ENCODE measurements around the gene ADAMTS16.

The ADAMTS16 gene

DNA sequence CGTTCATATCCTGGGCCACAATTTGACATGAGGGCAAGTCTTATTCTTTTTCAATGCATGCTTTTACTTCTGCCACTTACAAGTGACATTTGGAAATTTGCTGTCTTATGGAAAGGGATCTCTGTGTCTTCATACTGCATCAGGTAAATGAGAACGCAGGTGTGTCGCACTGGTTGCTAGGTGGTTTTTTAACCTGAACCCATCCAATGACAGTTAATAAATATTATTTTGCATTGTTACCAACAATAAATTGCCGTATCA lies 1.1 kb downstream of the ADAMTS16 start:
- no peak for DNase-seq (ENCODE audit: low read depth in 1 of 2, low spot score in 1 of 2)

DNA sequence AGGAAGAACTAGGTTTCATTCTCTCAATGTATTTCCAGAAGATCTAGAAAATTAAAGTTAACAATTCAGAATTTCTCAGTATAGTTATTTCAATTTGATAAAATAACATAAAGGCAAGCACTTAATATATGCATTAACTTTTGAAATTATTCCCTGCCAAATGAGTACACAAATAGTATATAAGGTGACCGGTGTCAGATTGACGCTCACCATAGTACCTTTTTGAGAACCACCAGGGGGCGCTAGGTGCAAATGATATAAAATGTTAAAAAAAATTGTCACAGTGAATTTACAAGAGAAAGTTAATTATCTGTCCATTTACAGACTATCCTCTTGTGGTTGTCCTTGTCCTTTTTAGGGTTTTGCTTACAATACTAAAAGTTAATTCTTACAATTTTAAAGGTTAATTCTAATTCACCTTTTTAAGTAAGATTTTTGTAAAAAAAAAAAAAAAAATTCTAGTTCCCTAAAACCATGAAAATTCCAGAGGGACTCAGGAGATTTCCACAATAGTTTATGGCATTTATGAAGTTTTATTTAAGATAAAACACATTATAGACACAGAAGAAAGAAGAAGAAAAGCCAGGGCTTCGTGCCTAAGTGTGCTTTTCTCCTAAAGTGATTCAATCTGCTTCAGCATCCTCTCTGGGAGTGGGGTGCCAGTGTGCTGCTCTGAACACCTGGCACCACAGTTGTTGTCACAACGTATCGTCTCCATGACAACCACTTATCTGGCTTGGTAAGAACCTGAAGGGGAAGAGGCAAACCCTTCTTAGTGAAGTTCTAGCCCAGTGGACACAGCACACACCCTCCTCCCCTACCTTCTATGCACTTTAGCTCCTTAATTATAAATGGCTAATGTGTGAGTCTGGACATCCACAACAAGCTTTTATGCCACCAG lies 1.7 kb downstream of the ADAMTS16 start:
- DNase-seq (ENCODE audit: low read depth in 1 of 2, low spot score in 1 of 2) = no peak

DNA sequence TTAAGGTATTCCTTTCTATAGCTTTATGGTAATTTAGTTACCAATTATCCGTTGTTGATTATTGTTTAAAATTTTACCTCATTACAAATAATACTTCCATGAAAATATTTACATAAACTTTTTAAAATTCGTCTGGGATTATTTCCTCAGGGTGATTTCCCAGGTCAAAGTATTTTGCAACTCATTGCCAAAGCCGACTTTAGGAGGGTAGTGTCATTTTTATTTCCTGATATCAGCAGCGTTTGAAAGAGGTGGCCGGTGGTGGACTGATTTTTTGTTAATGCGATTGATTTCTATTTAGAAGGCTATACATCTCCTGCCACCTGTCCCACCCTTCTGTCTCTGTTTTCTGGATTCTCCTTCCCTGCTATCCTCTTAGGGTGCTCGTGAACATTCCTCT lies 4.3 kb downstream of the ADAMTS16 start:
- DNase-seq (ENCODE audit: low read depth in 1 of 2, low spot score in 1 of 2) = no peak

DNA sequence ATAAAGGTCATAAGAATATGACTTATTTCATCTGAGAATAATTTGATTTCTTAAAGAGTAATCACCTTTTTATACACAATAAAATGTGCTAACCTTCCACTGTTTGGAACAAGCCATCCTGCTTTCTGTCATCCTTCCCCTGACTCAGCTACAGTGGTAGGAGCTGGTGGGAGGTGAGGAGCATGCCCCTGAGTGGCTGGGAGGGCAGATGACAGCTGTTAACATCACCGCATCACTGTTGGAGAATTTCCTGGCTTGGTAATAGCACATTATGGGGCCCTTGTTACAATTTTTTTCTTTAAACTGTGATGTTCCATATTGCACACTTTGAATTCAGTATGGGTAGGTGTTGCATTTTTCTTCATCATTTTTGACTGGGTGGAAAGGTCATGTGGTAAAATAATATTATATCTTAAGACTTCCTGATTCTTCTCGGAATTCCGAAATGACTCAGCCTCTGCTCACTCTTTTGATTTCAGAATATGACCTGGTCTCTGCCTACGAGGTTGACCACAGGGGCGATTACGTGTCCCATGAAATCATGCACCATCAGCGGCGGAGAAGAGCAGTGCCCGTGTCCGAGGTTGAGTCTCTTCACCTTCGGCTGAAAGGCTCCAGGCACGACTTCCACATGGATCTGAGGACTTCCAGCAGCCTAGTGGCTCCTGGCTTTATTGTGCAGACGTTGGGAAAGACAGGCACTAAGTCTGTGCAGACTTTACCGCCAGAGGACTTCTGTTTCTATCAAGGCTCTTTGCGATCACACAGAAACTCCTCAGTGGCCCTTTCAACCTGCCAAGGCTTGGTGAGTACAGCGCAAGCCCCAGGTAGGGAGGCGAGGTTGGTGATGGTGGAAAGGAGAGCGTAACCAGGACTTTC lies 5.8 kb downstream of the ADAMTS16 start:
- DNase-seq (ENCODE audit: low read depth in 1 of 2, low spot score in 1 of 2) = no peak

DNA sequence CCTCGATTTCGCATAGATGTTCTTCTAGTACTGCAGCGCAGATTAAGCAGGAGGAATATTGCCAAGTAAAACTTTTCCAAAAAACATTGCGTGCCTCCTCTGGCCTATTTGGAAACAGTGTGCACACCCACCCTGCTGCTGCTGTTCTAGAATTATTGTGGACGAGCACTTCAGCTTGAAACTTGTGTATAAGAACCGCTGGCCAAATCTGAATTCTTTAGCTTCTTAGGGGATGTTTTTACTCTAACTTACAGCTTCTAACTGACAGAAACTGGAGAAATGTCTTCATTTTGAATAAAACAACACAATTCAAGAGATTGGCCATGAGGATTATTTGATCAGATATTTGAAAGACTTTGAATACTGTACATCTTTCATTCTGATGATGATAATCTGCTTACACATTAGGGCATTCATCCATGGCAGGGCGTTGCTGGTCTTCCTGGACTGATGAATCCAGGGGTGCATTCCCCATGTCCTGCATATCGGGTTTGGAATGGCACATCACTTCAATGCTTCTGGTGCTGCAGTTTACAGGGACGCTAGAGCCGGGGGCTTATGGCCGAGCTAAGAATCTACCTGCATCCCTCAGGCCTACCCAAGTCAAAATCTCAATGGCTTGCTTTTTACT lies 6.5 kb downstream of the ADAMTS16 start:
- DNase-seq (ENCODE audit: low read depth in 1 of 2, low spot score in 1 of 2) = no peak

DNA sequence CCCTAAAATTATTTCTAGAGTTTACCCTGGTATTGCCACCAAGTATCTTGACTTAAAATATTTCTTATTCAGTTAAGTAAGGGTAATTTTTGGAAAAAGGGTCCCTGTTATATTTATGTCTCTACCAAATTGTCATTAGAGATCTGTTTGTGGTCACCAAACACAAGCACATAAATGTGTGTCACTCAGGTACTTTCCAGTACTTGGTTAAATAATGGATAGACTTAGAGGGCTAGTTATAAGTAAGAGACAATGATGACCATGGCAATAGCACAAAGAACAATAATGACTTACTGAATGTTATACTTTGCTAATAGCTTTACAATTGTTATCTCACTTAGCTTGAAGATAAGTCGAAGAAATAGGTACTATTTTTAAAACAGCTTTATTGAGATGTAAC lies 9.0 kb downstream of the ADAMTS16 start:
- no peak for DNase-seq (ENCODE audit: low read depth in 1 of 2, low spot score in 1 of 2)

DNA sequence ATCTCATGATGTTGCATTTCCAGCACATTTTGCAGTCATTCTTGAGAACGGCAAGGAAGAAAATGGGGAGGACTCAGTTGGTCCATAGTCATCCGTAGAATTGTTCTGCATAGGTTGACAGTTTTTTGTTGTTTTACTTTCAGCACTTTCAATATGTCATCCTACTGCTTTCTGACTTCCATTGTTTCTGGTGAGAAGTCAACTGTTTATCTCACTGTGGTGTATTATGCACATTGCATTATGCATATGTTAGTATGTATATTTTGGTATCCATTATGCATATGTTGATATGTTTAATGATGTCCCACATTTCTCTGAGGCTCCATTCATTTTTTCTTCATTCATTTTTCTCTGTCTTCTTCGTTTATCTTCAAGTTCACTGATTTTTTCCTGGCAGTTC lies 10.5 kb downstream of the ADAMTS16 start:
- DNase-seq (ENCODE audit: low read depth in 1 of 2, low spot score in 1 of 2) = no peak

DNA sequence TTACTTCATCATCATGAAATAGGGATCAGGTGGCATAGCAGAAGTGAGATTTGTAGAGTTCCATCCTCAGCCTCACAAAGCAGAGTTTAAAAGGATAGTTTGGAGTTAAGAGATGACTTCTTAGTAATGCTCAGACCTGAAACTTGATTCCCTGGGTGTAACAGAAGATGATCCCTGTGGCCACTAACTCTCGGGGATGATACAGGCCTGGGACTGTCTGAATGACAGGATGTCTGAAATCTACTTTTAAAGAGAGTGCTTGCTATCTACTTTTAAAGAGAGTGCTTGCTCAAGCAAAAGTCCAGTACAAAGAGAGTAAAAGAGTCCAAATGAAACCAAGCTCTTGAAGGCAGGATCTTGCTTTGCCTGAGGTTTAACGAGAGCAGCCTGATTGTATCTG lies 14.6 kb downstream of the ADAMTS16 start:
- no peak for DNase-seq (ENCODE audit: low read depth in 1 of 2, low spot score in 1 of 2)

DNA sequence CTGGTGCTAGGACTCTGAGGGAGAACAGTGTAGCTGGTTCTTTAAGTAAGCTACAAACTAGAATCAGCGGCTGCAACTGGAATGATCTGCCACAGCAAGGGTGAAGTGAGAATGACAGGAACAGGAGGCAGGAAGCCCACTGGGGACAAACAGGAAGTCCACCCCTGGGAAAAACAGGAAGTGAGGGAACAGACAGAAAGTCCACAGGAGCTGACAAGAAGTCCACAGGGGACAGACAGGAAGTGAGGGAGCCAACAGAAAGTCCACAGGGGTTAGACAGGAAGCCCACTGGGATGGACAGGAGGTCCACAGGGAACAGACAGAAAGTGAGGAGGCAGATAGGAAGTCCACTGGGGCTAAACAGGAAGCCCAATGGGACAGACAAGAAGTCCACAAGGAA lies 15.5 kb downstream of the ADAMTS16 start:
- DNase-seq (ENCODE audit: low read depth in 1 of 2, low spot score in 1 of 2) = no peak

DNA sequence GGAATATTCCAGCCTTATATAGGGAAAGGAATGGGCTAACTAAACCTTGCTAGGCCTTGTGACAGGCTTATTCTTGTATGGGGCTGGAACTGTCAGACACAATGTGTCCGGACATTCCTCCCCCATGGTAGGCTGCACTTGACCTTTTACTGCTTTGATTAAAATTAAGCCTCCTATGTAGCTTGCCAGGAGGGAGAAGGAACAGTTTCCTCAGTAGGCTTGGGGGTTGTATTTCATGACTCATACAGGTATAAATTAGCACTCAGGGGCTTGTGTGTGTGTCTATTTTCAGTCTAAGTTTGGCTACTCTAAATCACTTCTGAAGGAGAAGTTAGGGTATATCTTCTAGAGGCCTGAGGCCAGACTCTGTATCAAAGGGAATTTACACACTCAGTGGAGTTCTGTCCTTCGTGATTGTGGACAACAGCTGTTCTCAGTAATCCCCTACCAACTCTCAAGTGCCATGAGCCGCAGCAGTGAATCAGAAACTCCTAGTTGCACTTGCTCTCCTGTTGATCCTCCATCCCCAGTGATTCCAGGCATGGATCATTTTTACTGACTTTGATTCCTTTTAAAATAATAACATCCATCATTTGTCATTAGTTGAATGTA lies 16.4 kb downstream of the ADAMTS16 start:
- no peak for DNase-seq (ENCODE audit: low read depth in 1 of 2, low spot score in 1 of 2)

DNA sequence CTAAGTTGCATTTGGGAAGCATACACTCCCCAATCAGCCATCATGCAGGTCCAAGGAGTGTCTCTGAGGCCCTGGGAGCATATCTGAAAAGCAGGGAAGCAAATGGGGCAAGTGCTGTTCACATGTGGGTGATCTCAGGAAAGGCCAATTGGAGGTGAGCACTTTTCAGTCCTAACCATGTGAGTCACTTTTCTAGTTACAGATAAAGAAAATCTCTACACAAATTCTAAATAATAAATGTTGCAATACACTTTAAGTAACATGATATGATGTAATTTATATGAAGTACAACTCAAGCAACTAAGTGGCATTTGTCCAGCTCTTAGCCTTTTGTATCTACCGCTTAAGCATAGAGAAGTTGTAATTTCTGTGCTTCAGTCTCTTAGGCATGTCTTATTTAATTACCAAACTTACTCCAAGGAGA lies 18.4 kb downstream of the ADAMTS16 start:
- DNase-seq (ENCODE audit: low read depth in 1 of 2, low spot score in 1 of 2) = no peak

DNA sequence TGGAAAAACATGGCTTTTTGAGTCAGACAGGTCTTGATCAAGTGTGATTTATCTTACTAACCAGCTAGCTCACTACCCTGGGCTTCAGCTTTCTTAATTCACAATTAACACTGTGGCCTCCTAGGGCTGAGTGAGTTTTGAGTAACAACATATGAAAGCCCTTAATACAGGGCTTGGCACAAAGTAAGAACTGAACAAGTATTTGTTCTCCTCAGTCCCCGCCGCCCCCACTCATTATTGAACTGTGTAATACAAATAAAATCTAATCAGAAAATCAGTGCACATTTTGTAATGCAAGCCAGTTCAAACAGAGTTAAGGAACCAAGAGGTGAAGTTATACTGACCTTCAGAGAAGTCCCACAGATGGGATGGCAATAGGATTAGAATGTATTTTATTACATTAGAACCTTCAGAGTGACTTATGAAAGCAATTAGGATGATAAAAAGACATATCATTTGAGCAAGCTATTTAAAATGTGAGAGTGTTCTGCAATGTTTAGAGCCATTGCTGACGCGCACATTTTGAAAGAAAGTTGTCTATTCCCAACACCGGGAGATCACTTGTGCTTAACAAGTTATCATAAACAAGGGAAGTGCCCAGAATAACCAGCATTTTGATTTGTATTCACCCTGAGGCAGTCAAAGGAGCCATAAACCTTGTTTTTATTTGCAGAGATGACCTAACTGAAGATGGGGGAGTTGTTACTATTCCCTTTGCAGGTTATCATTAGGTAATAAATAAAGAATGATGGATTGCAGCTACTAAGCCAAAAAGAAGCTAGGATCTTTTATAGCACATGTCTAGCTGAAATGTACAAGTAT lies 19.4 kb downstream of the ADAMTS16 start:
- DNase-seq (ENCODE audit: low read depth in 1 of 2, low spot score in 1 of 2) = no peak

DNA sequence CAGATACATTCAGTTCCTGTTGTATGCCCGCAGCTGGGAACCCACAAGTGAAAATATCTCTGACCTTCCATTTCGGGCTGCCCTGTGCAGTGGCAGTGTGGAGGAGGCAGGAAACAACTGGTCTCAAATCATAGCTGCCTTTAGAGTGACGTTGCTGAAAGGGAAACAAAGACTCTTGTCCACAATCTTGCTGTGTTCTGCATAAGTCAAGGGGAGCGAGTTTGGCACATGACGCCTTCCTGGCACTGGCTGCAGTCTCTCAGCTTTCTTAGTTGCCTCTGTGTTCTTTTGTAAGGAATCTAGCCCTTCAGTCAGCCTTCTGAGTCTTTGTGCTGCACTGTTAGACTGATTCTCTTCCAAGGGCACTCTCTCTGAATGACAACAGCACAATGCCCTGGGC lies 24.0 kb downstream of the ADAMTS16 start:
- no peak for DNase-seq (ENCODE audit: low read depth in 1 of 2, low spot score in 1 of 2)

DNA sequence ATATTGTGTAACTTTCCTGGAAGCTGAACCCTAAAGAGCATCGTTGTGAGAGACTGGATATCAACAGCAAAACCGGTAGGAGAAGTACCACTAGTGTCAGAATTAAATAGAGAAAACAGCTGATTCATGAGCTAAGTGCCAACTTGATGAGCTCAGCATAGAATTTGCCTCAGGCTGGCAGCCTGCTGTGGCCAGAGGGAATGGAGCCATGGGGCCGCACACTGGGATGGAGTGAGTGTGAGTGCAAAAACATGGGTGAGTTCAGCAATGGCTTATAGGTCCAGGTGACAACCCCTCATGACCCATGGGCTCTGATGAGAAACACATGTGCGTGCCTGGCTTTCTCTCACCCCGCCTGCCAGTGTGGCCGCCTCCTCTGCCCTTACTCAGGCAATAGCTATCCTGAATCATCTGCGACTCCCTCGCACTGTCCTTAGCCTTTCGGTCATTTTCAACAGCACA lies 25.4 kb downstream of the ADAMTS16 start:
- DNase-seq (ENCODE audit: low read depth in 1 of 2, low spot score in 1 of 2) = no peak

DNA sequence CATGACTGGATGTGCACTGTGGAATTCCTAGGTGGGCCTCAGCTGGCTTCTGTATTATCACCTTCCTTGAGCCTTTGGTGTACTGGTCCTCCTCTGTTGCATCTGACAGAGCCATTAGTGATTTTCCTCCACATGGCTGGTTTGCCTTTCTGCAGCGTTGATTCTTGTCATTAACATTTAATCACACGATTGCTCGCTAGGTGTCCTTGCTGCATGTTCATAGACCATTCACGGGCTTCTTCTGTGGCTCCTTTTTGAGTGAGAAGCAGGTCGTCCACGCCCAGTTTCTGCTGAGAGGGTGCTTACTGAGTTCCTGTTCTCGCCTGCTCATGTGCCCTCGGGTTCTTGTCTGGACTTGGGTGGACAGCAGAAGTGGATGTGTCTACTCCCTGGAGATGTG lies 29.3 kb downstream of the ADAMTS16 start:
- DNase-seq (ENCODE audit: low read depth in 1 of 2, low spot score in 1 of 2) = no peak

DNA sequence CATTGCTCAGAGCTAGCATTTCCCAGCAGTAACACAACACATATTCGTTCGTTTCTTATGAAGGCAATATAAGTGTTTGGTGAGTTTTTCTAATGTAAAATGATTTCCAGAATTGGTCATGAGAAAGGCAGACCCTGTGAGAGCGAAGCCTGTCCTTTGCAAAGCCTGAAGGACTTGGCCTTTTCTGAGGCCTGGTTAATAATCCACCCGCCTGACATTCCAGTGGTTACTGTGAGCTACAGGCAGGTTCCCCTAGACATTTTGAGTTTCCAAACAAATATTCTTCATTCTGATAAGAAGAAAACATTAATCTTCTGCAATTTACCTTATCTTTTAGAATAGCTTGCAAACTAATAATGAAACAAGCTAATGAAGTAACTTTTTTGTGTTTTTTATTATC lies 38.0 kb downstream of the ADAMTS16 start:
- no peak for DNase-seq (ENCODE audit: low read depth in 1 of 2, low spot score in 1 of 2)

DNA sequence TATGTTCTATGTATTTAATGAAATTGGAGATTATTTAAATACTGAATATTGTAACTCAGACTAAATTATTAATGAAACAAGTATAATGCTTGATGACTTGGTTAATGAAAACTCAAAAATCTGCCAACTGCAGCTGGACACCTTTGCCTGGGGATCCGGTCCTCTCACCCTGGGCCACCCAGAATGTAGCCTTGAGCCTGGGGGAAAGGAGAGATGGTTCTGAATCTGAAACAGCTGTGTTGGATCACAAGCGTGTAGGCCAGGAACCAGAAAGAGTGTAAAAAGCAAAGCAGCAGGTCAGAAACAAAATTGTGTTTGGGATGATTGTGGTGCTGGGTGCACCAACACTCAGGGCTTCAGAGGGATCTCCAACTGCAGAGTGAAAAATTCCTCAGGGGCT lies 38.5 kb downstream of the ADAMTS16 start:
- DNase-seq (ENCODE audit: low read depth in 1 of 2, low spot score in 1 of 2) = no peak

DNA sequence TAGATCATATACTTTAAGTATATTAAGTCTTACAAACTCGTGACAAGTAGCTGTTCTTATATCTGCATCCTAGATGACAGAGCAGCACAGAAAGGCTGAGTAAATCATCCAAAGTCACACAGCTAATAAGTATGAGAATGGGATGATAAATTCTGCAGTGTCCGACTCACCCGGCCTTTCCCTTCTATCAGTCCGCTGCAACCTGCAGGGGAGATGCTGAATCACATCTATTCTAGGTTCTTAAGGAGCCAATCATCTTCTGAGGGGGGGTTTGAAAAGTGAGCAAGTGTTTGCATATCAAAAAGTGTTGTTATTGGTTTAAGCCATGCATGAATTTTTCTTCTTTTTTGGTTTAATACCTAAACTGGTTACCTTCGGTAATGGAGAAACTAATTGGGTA lies 38.9 kb downstream of the ADAMTS16 start:
- no peak for DNase-seq (ENCODE audit: low read depth in 1 of 2, low spot score in 1 of 2)

DNA sequence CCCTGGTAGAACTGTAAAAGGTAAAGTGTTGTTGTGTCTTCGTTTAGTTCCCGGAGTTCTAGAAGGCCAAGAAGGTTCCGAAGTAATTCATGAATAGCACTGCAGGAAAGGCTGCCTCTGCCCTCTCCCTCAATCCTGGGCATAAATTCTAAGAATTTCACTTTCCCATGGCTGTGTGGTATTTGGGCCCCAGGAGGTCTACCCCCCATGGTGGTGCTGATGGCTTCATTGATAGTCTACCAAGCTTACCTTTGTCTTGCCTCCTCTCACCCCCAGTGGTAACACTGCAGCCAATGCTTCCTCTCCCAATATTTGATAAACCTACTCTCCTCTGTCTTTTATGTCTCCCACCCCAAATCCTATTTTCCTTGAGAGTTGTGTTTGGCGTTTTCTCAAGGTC lies 39.5 kb downstream of the ADAMTS16 start:
- DNase-seq (ENCODE audit: low read depth in 1 of 2, low spot score in 1 of 2) = no peak

DNA sequence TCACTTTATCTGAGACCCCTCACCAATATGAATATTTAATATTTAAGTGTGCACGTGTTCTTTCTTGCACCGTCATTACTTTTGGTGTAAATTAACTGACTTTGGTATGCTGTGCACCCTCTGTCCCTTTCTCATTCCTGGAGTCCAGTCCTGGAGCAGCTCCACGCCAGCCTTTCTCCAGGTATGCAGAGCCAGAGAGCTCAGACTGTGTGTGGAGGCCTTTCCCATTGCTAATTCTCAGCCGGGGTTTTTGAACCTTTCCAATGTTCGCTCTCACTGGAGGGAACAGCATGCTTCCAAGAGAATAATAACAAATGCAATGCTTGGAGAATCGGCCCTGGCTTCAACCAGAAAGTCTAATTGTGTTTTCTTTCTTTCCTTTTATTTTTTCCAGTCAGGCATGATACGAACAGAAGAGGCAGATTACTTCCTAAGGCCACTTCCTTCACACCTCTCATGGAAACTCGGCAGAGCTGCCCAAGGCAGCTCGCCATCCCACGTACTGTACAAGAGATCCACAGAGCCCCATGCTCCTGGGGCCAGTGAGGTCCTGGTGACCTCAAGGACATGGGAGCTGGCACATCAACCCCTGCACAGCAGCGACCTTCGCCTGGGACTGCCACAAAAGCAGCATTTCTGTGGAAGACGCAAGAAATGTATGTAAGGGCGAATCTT lies 41.7 kb downstream of the ADAMTS16 start:
- DNase-seq (ENCODE audit: low read depth in 1 of 2, low spot score in 1 of 2) = no peak
